NCI-H187 treated with DMSO at 0.1 percent for 48 hours (cell line): ENCODE data around the gene ACO1.

Experiments used
- DNase-seq: peaks from one replicate; lab custom pipeline; 2025; lab: John Stamatoyannopoulos, UW

ACO1 gene

DNA sequence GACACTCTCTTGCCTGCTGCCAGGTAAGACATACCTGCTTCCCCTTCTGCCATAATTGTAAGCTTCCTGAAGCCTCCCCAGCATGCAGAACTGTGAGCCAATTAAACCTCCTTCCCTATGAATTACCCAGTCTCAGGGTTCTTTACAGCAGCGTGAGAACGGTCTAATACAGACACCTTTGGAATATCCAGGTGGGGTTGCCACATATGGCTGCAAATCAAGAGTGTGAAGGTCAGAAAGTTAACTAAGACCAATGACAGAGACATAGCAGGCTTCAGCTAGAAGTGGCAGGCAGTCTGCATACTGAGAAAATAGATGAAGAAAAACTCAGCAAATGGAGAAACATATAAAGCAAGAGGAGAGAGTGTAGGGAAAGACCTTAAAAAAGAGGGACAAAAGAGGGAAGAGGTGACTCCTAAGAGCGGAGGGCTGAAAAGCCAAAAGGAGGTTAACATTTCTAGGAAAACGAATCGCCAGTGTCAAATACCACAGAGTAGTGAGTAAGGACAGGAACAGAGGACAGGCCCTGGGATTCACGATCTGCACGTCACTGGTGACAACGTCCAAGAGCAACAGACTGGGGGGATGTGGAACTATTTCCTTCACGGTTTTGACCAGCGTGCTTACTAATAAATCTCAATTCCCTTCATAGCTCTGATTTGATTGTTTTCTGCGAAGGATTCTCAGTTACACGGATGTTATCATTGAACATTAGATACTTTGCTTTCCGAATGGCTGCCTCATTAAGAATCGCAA lies 1.7 kb upstream of the ACO1 start:
- DNase-seq = no peak

DNA sequence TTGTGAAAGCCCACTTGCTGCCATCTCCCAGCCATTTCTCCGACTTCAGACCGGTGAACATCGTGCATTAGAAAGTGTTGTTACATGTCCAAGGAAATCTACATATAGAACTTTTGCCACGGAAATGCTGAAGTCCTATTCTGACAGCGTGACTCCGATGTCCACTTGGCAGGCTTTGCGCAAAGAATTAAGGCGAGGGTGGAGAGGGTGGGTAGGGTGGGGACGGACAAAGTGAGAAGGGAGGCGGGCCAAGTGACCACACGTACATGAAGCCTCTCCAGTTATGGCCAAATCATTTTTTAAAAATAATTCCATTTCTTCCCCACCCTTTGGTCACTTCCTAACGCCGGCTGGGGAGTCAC lies 460 bp upstream of the ACO1 start:
- no peak for DNase-seq

DNA sequence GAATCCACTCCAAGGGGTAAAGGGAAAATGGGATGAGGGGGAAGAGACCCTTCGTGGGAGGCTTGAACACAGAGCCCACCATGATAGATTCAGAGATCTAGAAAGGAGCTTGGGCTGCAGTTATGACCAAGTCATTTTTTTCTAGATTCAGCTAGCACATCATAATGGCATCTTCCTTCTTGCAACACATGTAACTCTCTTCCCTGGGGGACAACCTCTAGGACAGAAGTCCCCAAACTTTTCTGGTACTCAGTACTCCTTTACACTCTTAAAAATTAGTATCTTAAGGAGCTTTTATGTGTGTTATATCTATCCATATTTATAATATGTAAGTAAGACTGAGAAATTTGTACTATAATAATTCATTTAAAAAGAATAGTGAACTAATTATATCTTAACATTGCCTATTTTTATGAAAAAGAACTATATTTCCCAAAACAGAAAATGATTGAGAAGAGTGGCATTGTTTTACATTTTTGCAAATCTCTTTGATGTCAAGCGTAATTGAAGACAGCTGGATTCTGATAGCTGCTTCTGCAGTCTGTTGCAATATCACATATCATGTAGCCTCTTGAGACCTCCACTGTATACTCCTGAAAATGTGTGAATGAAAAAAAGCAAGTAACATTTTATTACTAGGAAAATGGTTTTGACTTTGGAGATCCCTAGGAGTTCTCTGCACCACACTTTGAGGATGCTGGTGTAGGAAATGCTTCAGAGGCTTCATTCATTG lies 875 bp downstream of the ACO1 start:
- no peak for DNase-seq

DNA sequence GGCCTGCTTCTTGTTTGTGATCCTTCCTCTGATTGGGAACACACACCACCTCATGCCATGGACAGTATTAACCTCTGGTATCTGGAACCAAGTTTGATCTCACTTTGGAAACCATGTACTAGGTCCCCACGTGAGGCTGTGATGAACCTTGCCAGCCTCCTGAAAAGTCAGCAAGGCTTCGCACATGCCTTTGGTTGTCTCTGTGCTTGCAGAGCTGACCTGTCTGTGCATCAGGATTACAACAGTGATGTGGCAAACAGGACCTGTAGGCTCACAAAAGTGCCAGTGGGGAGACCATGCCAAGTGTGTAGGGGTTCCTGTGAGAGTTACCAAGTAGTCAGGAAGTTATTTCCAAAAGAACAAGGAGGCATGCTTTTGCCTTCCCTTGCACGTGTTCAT lies 1.4 kb downstream of the ACO1 start:
- DNase-seq = no peak

DNA sequence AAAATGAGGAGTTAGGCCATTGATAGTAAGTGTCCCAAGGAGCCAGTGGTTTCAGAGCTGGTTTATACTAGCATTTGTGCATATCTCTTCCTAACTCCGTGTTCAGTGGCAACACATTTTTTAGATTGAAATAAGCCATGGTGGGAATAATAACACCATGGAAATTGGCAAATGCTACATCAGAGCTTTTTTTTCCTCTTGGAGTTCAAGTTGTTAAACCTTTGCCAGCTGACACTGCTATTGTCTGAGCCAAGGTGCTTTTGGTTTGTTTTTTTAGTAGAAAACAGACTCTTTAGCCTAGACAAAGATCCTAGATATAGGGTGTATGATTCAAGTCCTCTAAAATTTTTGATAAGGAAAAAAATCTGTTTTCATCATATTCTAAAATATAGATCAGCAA lies 2.8 kb downstream of the ACO1 start:
- no peak for DNase-seq

DNA sequence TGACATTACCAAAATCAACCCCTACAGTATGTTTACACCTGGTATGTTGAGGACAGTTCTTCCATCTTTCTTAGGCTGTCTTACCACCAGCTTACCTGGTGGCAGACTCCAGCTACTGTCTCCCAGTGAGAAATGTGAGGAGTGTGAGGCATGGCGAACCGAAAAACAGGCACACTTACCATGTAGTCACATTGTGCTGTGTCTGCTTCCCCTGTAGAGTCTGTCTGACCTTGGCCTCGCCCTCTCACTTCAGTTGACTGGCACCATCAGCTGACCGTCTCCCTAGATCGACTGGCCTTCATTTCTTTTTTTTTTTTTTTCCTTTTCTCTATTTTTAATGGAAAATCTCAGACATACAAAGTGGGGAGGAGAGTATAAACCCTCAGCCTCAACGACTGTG lies 4.9 kb downstream of the ACO1 start:
- DNase-seq = no peak

DNA sequence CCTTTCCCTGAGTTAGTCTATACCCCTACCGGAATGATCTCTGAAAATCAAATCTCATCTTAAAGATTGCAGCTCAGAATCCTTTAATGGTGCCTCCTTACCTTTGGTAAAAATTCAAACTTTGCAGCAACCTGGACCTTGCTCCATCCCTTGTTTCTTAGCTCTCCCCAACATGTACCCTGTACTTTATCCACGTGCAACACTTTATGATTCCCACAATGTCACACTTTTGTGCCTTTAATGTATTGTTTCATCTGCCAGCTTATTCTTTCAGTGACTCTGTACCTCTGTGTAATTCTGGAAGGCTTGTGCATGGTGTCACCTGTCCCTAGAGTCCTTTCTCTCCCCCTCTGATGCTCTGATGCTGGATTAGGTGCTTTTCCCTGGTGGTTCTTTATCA lies 9.5 kb downstream of the ACO1 start:
- DNase-seq = no peak

DNA sequence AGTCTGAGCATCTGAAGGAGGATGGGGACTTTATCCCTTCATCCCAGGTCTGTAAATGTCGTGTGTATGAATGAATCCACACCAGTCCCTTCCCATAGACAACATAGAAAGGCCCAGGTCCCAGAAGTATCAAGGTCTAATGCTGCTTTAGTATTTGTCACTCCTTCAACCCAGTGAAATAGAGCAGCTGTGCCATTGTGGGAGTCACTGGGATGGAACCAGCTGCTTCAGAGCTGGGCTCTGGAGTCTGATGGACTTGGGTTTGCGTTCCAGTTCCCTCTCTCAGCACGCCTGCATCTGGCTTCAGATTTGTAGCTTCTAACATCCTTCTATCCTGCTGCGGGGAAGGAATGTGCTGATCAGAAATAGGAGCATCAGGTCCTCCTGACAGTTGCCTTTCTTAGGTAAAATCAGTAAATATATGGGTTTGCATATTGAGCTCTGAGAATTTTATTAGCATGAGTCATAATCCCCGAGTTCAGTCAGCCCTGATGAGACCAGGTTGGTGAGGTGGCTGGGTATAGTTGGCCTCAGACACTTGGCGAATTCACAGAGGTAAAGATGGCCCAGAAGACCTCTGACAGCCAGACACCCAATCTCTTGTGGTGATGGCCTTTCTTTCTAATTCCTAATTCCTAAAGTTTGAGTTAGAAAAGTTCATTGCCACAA lies 10.1 kb downstream of the ACO1 start:
- DNase-seq = no peak

DNA sequence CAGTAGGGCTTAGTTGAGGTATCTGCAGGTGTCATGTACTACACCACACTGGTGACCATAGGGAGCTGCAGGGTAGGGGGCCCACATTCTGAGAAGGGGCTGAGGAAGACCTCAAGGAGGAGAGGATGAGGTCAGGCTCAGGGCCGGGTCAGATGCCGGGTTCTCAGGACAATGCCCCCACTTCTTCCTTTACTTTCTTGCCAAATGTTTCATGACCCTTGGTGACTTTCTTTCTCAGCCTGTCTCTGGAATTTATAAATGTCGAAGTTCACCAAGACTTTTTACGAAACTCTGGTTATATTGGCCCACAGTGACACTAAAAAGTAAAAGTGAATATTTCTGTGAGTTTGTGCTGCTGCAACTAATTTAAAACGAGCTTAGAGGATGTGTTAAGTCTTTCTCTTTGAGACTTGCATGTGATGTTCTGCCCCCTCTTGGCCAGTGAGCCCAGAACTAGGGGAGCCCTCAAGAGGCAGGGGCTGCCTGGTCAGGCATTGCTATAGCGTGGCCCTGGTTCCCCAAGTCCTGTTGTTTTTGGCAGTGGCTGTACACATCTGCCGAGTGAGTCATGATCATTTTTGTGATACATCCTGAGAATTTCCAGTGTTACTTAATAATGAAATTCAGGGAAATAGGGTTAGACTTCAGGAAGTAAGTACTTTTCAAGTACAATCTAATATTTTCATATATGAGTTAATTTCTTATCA lies 11.2 kb downstream of the ACO1 start:
- no peak for DNase-seq

DNA sequence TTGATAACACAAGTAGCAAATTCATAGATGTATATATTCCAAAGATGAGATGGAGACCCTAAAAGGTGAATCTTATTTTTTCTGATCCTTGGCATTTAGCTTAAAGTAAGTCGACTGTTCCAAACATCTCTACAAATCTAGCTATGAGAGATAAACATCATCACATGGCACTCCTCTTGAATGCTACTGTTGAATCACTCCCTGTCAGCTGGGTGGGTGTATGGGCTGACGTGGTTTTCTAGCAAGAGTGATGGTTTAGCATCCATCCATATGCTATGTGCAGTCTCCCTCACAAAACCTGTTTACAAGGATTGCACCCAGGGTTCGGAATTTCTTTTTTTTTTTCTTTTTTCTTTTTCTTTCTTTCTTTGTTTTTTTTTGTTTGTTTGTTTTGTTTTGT lies 13.8 kb downstream of the ACO1 start:
- no peak for DNase-seq

DNA sequence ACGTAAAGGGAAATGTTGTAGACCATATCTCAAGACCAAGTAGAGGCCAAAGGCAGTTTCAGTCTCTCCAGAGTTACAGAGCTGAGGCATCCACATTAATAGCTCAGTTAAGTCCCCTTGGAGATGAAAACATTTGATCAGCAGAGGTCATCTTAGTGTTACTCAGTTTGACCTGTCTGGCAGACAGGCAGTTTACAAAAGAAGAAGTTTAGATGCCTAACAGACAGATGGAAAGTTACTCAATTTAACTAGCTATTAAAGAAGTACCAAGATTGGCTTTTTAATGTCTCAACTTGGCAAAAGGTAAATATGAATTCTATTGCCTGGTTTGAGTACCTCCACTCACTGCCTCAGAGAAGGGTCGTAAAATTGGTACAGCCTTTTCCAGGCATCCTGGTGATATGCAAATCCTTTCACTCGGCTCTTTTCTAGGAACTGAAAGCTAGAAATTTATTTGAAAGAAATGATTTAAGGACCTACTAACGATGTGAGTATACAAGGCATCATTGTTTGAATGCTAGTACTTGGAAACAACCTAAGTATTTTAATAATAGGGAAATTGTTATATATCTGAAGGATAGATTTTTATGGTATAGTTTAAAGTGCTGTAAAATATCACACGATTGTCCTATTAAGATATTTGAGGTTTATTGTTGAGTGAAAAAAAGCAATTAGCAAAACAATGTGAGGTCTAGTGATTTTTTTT lies 14.8 kb downstream of the ACO1 start:
- DNase-seq = no peak

DNA sequence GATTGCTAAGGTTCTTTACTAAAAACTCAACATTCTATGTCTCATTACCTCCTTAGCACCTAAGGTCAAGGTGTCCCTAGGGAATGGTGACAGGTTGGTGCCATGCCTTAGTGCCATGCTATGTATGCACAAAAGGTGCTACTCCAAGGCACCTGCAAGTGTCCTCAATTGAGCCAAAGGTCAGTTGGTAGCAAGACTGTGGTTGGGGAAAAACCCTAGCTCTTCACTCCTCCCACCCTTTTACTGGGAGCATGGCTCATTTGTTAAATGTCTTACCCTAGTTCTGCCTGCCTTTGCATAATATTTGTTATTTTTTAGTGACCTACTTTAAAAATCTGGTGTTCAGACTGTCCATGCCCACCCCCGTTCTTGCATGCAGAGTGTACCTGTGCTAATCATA lies 17.0 kb downstream of the ACO1 start:
- DNase-seq = no peak

DNA sequence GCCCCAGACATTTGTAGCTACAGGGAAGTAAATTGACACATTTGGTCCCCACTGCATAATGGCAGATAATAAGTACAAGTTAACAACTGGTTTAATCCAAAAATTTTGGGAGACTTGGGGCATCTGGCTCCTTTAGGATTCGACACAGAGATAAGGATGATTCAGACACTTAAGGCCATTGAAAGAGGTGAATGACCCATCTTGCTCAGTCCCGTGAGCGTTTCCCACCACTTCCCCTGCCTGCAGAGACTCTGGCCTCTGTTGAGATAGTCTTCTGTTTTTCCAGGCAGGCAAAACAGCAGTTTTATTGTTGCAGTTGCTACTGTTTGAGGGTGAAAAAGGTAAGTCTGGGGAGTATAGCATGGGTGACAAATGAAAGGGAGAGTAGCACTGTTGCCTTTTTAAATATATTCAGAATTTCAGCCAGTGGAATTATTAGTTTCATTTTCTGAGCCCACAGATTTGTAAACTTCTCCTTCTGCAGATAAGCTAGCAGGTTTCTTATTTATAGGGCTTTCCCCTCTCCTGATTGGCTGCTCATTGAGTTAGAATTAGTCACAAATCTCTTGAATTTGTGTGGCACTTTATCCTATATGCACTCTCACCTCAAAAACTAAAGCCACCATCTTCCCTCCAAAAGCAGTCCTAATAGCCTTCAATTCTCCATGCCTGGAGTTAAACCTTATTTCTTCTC lies 19.3 kb downstream of the ACO1 start:
- DNase-seq = no peak

DNA sequence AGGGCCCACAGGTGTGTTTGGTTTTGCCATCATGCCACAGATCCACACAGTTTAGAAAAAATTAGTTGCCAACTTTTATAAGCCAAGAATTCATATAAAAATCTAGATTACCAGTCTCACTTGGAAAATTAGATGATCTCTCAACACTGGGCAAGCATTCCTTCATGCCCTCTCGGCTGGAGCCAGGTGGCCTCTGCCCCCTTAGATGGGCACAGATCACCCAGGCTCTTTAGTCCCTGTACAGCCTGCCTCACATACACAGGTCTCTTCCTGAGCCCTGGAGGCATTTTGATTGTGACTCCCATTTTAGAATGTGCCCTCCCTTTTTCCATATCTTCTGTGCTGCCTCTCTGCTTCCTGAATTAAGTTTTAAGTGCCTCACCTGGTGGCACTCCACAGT lies 20.0 kb downstream of the ACO1 start:
- DNase-seq = no peak

DNA sequence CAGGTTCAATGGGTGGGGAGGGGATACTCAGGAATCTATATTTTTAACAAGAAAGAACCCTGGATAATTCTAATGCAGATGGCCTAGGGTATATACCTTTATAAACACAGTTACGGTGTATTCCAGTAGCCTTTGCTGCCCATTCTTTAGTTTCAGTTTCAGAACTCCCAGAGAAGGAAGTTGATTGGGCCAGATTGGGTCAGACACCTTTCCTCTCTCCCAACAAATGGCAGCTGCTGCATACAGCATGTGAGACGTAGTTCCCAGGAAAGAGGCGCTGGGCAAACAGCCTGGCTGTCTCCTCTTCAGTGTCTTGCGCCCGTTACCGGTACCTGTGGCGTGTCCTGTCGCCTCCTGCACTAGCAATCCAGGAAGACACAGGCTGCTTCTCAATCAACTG lies 20.4 kb downstream of the ACO1 start:
- no peak for DNase-seq

DNA sequence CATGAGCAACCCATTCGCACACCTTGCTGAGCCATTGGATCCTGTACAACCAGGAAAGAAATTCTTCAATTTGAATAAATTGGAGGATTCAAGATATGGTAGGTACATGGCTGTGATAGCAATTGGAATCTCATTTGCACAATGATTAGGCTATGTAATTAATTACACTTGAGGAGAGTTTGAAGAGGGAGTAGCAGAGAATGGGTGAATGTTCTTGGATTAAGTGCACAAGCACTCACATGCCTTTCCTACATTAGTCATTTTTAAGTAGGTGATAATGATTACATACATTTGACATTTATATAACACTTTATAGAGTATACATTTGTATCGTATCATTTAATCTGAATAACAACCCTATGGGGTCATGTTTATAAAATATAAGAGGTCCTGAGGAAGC lies 21.1 kb downstream of the ACO1 start:
- DNase-seq = no peak

DNA sequence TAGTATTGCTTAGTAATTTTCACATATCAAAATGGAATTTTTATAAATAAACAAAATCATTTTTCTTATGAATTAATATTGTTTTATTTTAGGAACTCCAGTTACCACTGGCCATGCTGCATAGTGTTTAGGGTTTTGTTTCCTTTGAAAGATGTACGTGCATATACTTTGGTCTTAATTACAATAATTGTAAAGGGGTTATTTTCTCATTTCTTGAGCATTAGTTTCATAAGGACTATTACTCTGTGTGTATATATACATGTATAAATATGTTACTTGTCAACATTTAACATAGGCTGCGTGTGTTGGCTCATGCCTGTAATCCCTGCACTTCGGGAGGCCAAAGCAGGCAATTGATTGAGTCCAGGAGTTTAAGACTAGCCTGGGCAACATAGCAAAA lies 21.6 kb downstream of the ACO1 start:
- no peak for DNase-seq

DNA sequence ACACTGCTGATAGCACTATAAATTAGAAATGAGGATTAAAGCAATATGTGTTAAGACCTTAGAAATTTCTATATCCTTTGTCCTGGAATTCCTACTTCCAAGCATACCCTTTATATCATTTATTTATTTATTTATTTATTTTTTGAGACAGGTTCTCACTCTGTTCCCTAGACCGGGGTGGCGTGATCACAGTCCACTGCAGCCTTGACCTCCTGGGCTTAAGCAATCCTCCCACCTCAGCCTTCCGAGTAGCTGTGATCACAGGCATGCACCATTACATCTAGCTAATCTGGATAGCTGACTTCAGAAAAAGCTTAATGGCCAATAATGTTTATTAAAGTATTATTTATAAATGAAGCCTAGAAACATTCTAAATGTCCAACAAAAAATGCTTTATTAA lies 27.3 kb downstream of the ACO1 start:
- DNase-seq = no peak

DNA sequence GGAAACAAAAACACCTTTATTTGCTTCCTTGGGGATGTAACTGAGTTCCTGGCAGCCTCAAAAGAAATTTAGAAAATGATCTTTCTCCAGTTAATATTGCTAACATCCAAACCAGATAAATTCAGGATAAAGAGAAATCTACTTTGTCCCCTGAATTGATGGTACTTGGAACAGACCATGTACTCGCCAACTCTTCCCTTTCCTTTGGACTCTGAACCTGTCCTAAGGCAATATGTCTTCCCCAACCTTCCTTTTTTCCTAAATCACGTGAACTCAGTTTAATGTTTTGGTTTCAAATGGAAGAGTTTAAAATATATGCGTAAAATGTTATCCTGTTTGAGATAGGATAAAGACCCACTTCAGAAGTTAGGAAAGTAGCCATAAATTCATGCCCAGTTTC lies 28.0 kb downstream of the ACO1 start:
- no peak for DNase-seq

DNA sequence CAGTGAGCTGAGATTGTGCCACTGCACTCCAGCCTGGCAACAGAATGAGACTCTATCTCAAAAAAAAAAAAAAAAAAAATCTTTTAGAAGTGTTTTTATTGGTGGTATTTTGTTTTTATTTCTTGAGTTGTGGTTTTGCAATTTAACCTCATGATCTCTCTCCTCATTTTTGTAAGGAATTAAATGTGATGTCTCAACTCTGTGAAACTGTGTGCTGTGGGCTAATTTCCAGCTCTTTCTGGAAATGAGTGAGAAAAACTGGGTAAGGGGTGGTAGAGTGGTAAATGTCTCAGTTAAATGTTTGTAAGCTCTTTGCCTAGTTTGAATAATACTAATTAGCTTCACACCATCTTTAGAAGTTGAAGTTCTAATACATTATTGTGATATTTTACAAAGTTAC lies 29.0 kb downstream of the ACO1 start:
- no peak for DNase-seq

DNA sequence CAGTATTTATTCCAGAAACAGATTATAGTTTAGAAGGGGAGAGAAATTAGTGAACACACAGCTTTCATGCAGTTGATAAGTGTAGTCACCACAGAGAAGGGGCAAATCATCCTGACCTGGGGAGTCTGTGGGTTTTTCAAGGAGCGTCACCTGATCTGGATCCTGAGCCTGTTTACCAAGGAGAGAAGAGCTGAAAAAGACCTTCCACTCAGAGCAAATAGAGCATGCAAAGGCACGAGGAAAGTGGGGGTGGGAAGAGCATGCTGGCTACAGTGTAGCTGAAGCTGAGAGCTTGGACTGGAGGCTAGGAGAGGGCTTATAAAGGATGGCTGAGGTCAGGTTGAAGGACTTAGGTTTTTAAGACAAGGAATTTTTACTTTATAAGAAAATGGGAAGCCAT lies 30.4 kb downstream of the ACO1 start:
- no peak for DNase-seq

DNA sequence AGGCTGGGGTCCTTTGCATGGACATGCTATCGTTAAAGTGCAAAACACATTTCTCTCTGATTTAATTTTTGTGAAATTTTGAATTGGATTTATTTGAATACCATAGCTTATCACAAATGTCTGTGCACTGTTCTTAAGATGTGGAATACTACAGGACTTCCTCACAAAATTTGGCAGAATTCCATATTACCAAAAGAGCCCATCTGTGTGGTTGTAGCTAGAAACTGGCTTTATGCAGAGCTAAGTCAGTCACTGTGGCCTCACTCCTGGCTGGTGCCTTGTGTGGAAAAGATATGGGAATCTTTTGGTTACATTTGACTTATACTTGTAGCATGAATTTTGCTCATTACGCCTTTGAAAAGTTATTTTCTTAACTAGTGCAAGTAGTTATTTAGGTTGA lies 35.5 kb downstream of the ACO1 start:
- no peak for DNase-seq
